Ovary (tissue), 9 donors: ENCODE data around the gene GCK. TPM values are rescaled to one million over a fixed set of nuclear protein-coding genes. Genes with fewer than 3 reads are reported as not detected.
A peak's percentile ranks its signal among the peaks of the same experiment; 100 is the strongest.

Experiments used
- DNase-seq, 5 donors: peaks; one replicate each; pipeline ENCODE4 v3.0.0-alpha.2; 2019 to 2020
- H3K27ac ChIP-seq, 2 donors: fragments of 200-600 bp; one replicate each; pipeline versions ENCODE4 v1.5.1 to v1.8.0; 2019 to 2022
- H3K27me3 ChIP-seq: fragments of 200-600 bp; one replicate; pipeline ENCODE4 v1.8.0; 2022
- H3K36me3 ChIP-seq: fragments of 200-600 bp; sonication (generic); one replicate; pipeline ENCODE4 v1.5.1; 2019
- H3K4me1 ChIP-seq: one replicate; pipeline ENCODE4 v1.8.1; 2013; ENCODE audit warnings: mild to moderate bottlenecking, moderate library complexity; ENCODE audit not compliant: insufficient read depth
- H3K4me3 ChIP-seq: fragments of 200-600 bp; sonication (generic); one replicate; pipeline ENCODE4 v1.5.1; 2017
- H3K9me3 ChIP-seq, 2 donors: fragments of 200-600 bp in 1 of 2; sonication (generic) in 1 of 2; one replicate each; pipeline versions ENCODE4 v1.5.1 to v1.8.1; 2013 to 2019; ENCODE audit warnings: mild to moderate bottlenecking in 1 of 2, moderate library complexity in 1 of 2
- CTCF ChIP-seq, 3 donors: fragments of 450-650 bp in 2 of 3; fragments of 200-600 bp in 1 of 3; IDR thresholded peaks; one replicate each; pipeline versions ENCODE4 v1.5.1 to v1.8.0; 2016 to 2022; ENCODE audit warnings: antibody characterized with exemption in 3 of 3, mild to moderate bottlenecking in 1 of 3
- EP300 ChIP-seq: sonication (generic); formaldehyde crosslinking; IDR thresholded peaks from one replicate; pipeline ENCODE4 v1.6.1; 2017; ENCODE audit warnings: antibody characterized with exemption
- POLR2A ChIP-seq: fragments of 450-650 bp; IDR thresholded peaks from one replicate; pipeline ENCODE4 v1.6.1; 2017; ENCODE audit warnings: antibody characterized with exemption, mild to moderate bottlenecking, moderate library complexity
- WGBS, 3 donors: extraction: QIAGEN DNeasy Blood & Tissue Kit in 1 of 3; methylation state at CpG; one replicate each; pipeline versions ENCODE4 v1.1.5 to v1.1.7; 2013 to 2017; 5-methylcytosine and 5-hydroxymethylcytosine counted together
- intact Hi-C, 4 donors: fragments of 100-400 bp; cut with DNase I; formaldehyde crosslinking; loops; one replicate each; pipeline versions ENCODE4 v1.11.0 to v1.15.1; 2022 to 2023
- polyA plus RNA-seq, 2 donors: library from polyadenylated mRNA; stranded (reverse); fragments of 200-250 nt in 1 of 2; fragments of 350-450 nt in 1 of 2; fragmentation: Illumina TruSeq in 1 of 2; extraction: RNeasy Lipid Tissue Mini Kit (QIAGEN cat#74804) in 1 of 2; gene quantifications; one replicate each; pipeline ENCODE4 v1.2.3, GENCODE V29; 2013 to 2014
- total RNA-seq, 7 donors: library from RNA; depleted of rRNA in 2 of 7; stranded (reverse); fragments of >200 nt in 2 of 7; fragmentation: NEBNext Ultra II Directional in 3 of 7; extraction: Animal tissue kit (Norgen Biotek cat#: 25700) in 3 of 7; gene quantifications; one replicate each; pipeline versions ENCODE4 v1.1.0 to v1.2.4, GENCODE V29; 2016 to 2023
- donor health status: DM: no; HTN: no; CAD: no; lungs with moderate emphysema.
- donor health status: DM: no; HTN: no; CAD: no.
- donor health status: Bipolar disorder and iron deficiency.
- donor health status: DM: yes; HTN: yes; CAD: no.
- donor health status: DM: no; HTN: no; CAD: no.
- donor health status: DM: yes; HTN: yes; CAD: no.

The GCK gene
- total and polyA plus RNA-seq, 9 donors, result 0.48 to 2.9 (median 1.3) TPM

GRCh38 chr7:44103566-44103922 is 85.7 kb downstream of the GCK start:
- H3K9me3 ChIP-seq, result no peaks in the 10 kb centered on the region
- H3K4me1 ChIP-seq, result peaks cover 21% of the 10 kb centered on the region
- no peak for DNase-seq
- H3K4me3 ChIP-seq, result no peak overlapping the region
- H3K27ac ChIP-seq, result peak overlapping the region; percentile 77 to 89
- TF ChIP-seq CTCF (IDR thresholded peaks at IDR 0.05) (no peak), EP300 (no peak), POLR2A (no peak)
- 52 to 65% (median 58%) methylated on average over 8 of the region's 8 CpGs for WGBS, 3 donors
- H3K36me3 ChIP-seq, result no peaks in the 10 kb centered on the region
- intact Hi-C loops, result no loop called here
- H3K27me3 ChIP-seq, result no peaks in the 10 kb centered on the region

DNA sequence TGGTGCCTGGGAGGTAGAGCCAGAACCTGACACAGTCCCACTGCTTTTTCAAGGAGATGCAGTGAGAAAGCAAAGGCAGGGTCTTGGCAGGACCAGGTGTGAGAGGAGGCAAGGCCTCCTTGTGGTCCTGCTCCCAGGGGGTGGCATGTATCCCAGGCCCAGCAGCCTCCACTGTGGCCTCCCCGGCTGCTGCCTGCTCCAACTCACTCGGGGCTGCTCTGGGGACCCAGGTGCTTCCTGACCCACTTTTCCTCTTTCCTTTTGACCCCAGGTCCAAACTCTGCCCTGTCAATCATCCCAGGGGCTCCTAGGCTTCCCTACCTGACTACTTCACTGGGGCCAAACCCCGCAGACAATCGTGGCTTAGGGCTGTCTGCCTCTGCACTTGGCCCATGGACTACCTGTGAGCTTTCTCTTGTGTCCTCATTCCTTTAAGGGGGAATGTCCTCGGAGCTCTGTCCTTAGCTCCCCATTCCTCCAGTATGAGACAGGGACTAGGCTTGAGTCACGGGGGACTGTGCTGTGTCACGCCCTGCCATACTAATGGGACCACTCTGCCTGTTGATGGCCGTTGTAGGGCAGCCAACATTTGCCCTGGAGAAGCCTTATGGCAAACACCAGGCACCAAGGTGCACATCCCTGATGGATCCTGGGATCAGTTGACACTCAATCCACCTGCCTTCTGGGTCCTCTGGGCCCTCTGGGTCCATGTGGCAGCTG is 86.2 kb downstream of the GCK start:
- intact Hi-C loops, result no loop called here
- no peaks in the 10 kb centered on the region for H3K9me3 ChIP-seq
- peaks cover 20% of the 10 kb centered on the region for H3K4me1 ChIP-seq
- no peaks in the 10 kb centered on the region for H3K36me3 ChIP-seq
- TF ChIP-seq POLR2A (no peak), EP300 (no peak), CTCF (IDR thresholded peaks at IDR 0.05) (no peak)
- 80 to 85% (median 84%) methylated on average over 8 of the region's 8 CpGs for WGBS, 3 donors
- H3K4me3 ChIP-seq, result no peak overlapping the region
- no peaks in the 10 kb centered on the region for H3K27me3 ChIP-seq
- peak in 1 of 5 donors; percentile 25 for DNase-seq
- H3K27ac ChIP-seq, result peak overlapping the region; percentile 77 to 89

- no peaks in the 10 kb centered on the region for H3K27me3 ChIP-seq
- TF ChIP-seq CTCF (IDR thresholded peaks at IDR 0.05) (no peak), EP300 (peak; percentile 48)
- intact Hi-C loops, result no loop called here
- no peak for DNase-seq
- peak overlapping the region; percentile 77 to 89 for H3K27ac ChIP-seq
- peaks cover 17% of the 10 kb centered on the region for H3K4me1 ChIP-seq
- no peak overlapping the region for H3K4me3 ChIP-seq
- 82 to 87% (median 86%) methylated on average over 14 of the region's 14 CpGs for WGBS, 3 donors
- H3K9me3 ChIP-seq, result no peaks in the 10 kb centered on the region
- no peaks in the 10 kb centered on the region for H3K36me3 ChIP-seq
Measured at GRCh38 chr7:44101966-44102845, 87.0 kb downstream of the GCK start.

- Histone ChIP-seq H3K36me3 (no peaks in the 10 kb centered on the region), H3K4me1 (peaks cover 15% of the 10 kb centered on the region), H3K27ac (peak overlapping the region; percentile 45 to 89), H3K9me3 (no peaks in the 10 kb centered on the region), H3K27me3 (no peaks in the 10 kb centered on the region), H3K4me3 (no peak overlapping the region)
- intact Hi-C loops, result no loop called here
- TF ChIP-seq EP300, result no peak
- no peak for TF ChIP-seq POLR2A
- no peak for TF ChIP-seq CTCF (IDR thresholded peaks at IDR 0.05)
- DNase-seq, result no peak
- 86 to 91% (median 87%) methylated on average over 3 of the region's 3 CpGs for WGBS, 3 donors
Measured at GRCh38 chr7:44101303-44101965, 87.8 kb downstream of the GCK start.
